ENCODE measurements around the gene ATAD3C. TPM values are rescaled to one million over a fixed set of nuclear protein-coding genes. Genes with fewer than 3 reads are reported as not detected.

ATAD3C gene
- total RNA-seq, 2 donors from 2014 or later: 0.55 TPM

GRCh38 chr1:1421147-1421906, 28.2 kb upstream of the ATAD3C start, which contains the start of gene ANKRD65:
Gene ANKRD65 (minus strand): TSS chr1:1421276. CDS start chr1:1421005, 271 bp downstream.
- 80 to 87% methylated on average over 6 to 18 of the region's 18 CpGs for WGBS, 2 experiments (ENCODE audit: insufficient coverage in 1 of 2, insufficient read length in 1 of 2)
- no peak within 1 kb of the TSS for H3K9ac ChIP-seq (ENCODE audit: extremely low read depth, low read length, poor library complexity, severe bottlenecking)

GRCh38 chr1:1421907-1422464, 27.5 kb upstream of the ATAD3C start:
- peaks cover 13% of the 10 kb centered on the region for H3K4me1 Mint-ChIP-seq
- H3K9ac ChIP-seq (ENCODE audit: extremely low read depth, low read length, poor library complexity, severe bottlenecking): no peak overlapping the region
- peak overlapping the region; percentile 86 for H3K27ac Mint-ChIP-seq
- peaks cover 13% of the 10 kb centered on the region for H3K4me1 ChIP-seq (ENCODE audit: control insufficient read depth, insufficient read depth, low read length)
- TF ChIP-seq CTCF (conservative IDR thresholded peaks at IDR 0.05): no peak
- H3K27me3 Mint-ChIP-seq (ENCODE audit: insufficient read depth): peaks cover 7% of the 10 kb centered on the region
- WGBS, 2 experiments (ENCODE audit: insufficient coverage in 1 of 2, insufficient read length in 1 of 2): 95% methylated on average over 6 of the region's 7 CpGs; no CpG with 5 or more reads in 1 of the 2 experiments
- H3K36me3 ChIP-seq (ENCODE audit: control insufficient read depth, insufficient read depth, low read length): no peaks in the 10 kb centered on the region
- H3K4me3 Mint-ChIP-seq: no peak overlapping the region
- peak; percentile 52 for DNase-seq
- H3K27ac ChIP-seq (ENCODE audit: low read depth, low read length): no peak overlapping the region
- no peaks in the 10 kb centered on the region for H3K27me3 ChIP-seq (ENCODE audit: control insufficient read depth, insufficient read depth, low read length, poor library complexity, severe bottlenecking)
- no peaks in the 10 kb centered on the region for H3K9me3 Mint-ChIP-seq
- H3K4me3 ChIP-seq (ENCODE audit: low read length): no peak overlapping the region
- H3K36me3 Mint-ChIP-seq (ENCODE audit: low read depth): no peaks in the 10 kb centered on the region
- no peaks in the 10 kb centered on the region for H3K9me3 ChIP-seq (ENCODE audit: control insufficient read depth, low read length)

More at GRCh38 chr1:1421147-1421906, 28.2 kb upstream of the ATAD3C start, which contains the start of gene ANKRD65:
- Mint-ChIP-seq H3K27ac (peak within 1 kb of the TSS; percentile 86), H3K4me3 (peak within 1 kb of the TSS; percentile 23), H3K36me3 (ENCODE audit: low read depth) (no peaks in the 10 kb centered on the region), H3K27me3 (ENCODE audit: insufficient read depth) (peaks cover 7% of the 10 kb centered on the region), H3K9me3 (no peaks in the 10 kb centered on the region), H3K4me1 (peaks cover 13% of the 10 kb centered on the region)
- DNase-seq: peak; percentile 62
- H3K4me3 ChIP-seq (ENCODE audit: low read length): no peak within 1 kb of the TSS
- peaks cover 13% of the 10 kb centered on the region for H3K4me1 ChIP-seq (ENCODE audit: control insufficient read depth, insufficient read depth, low read length)
- peak within 1 kb of the TSS; percentile 41 for H3K27ac ChIP-seq (ENCODE audit: low read depth, low read length)
- H3K27me3 ChIP-seq (ENCODE audit: control insufficient read depth, insufficient read depth, low read length, poor library complexity, severe bottlenecking): no peaks in the 10 kb centered on the region
- no peak for TF ChIP-seq CTCF (conservative IDR thresholded peaks at IDR 0.05)
- no peaks in the 10 kb centered on the region for H3K9me3 ChIP-seq (ENCODE audit: control insufficient read depth, low read length)
- H3K36me3 ChIP-seq (ENCODE audit: control insufficient read depth, insufficient read depth, low read length): no peaks in the 10 kb centered on the region

DNA sequence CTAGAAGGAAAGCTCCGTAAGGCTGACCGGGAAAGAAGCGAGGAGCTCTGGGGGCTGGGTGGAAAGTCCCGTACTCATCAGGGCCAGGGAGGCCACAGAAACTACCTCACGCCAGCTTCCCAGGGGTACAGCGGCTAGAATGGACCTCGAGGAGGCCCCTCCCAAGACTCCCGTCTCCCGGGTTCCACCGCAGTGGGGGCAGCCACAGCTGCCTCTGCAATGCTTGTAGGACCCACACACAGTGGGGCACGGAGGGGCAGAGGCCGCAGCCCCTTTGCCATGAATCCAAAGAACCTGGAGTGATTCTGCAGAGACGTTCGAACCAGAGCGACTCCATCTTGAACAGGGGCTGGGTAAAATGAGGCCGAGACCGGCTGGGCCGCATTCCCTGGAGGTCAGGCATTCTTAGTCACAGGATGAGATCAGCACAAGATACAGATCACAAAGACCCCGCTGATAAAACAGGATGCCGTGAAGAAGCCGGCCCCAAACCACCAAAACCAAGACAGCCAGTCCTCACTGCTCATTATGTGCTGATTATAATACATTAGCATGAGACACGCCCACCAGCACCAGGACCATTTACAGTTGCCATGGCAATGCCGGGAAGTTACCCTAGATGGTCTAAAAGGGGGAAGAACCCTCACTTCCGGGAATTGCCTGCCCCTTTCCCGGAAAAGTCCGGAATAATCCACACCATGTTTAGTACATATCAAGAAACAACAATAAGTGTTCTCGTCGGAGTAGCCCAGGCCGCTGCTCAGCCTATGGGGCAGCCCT, 26.8 kb upstream of the ATAD3C start:
- peak overlapping the region; percentile 86 for H3K27ac Mint-ChIP-seq
- H3K4me3 Mint-ChIP-seq: no peak overlapping the region
- Histone ChIP-seq H3K36me3 (ENCODE audit: control insufficient read depth, insufficient read depth, low read length) (no peaks in the 10 kb centered on the region), H3K9me3 (ENCODE audit: control insufficient read depth, low read length) (no peaks in the 10 kb centered on the region), H3K9ac (ENCODE audit: extremely low read depth, low read length, poor library complexity, severe bottlenecking) (no peak overlapping the region), H3K27ac (ENCODE audit: low read depth, low read length) (no peak overlapping the region), H3K4me1 (ENCODE audit: control insufficient read depth, insufficient read depth, low read length) (peaks cover 13% of the 10 kb centered on the region), H3K4me3 (ENCODE audit: low read length) (no peak overlapping the region), H3K27me3 (ENCODE audit: control insufficient read depth, insufficient read depth, low read length, poor library complexity, severe bottlenecking) (no peaks in the 10 kb centered on the region)
- no peak for TF ChIP-seq CTCF (conservative IDR thresholded peaks at IDR 0.05)
- no peaks in the 10 kb centered on the region for H3K9me3 Mint-ChIP-seq
- DNase-seq: peak; percentile 85
- no peaks in the 10 kb centered on the region for H3K36me3 Mint-ChIP-seq (ENCODE audit: low read depth)
- H3K4me1 Mint-ChIP-seq: peaks cover 13% of the 10 kb centered on the region
- 83 to 84% methylated on average over 22 to 29 of the region's 29 CpGs for WGBS, 2 experiments (ENCODE audit: insufficient coverage in 1 of 2, insufficient read length in 1 of 2)
- H3K27me3 Mint-ChIP-seq (ENCODE audit: insufficient read depth): peaks cover 7% of the 10 kb centered on the region

Measured in endodermal cell (in vitro differentiated cells).